Endothelial cell (in vitro differentiated cells): ENCODE data around the gene SLC25A13. TPM values are rescaled to one million over a fixed set of nuclear protein-coding genes. Genes with fewer than 3 reads are reported as not detected.

Experiments
- DNase-seq: peaks from one replicate; pipeline ENCODE4 v3.0.0; 2021; ENCODE audit warnings: low spot score
- H3K27ac Mint-ChIP-seq: one replicate; pipeline ENCODE4 v1.8.0; 2021; ENCODE audit warnings: mixed read lengths, inconsistent platforms; ENCODE audit not compliant: unreplicated experiment
- H3K27me3 Mint-ChIP-seq: one replicate; pipeline ENCODE4 v1.8.0; 2021; ENCODE audit warnings: mild to moderate bottlenecking, moderate library complexity, mixed read lengths, inconsistent platforms; ENCODE audit not compliant: unreplicated experiment
- H3K36me3 Mint-ChIP-seq: one replicate; pipeline ENCODE4 v1.8.0; 2021; ENCODE audit warnings: mild to moderate bottlenecking, low read depth, mixed read lengths, inconsistent platforms; ENCODE audit not compliant: unreplicated experiment
- H3K4me1 Mint-ChIP-seq: one replicate; pipeline ENCODE4 v1.8.0; 2021; ENCODE audit warnings: mild to moderate bottlenecking, mixed read lengths, inconsistent platforms; ENCODE audit not compliant: unreplicated experiment
- H3K4me3 Mint-ChIP-seq: one replicate; pipeline ENCODE4 v1.8.0; 2021; ENCODE audit warnings: mild to moderate bottlenecking, mixed read lengths, inconsistent platforms; ENCODE audit not compliant: unreplicated experiment
- H3K9me3 Mint-ChIP-seq: one replicate; pipeline ENCODE4 v1.8.0; 2021; ENCODE audit warnings: mixed read lengths, inconsistent platforms; ENCODE audit not compliant: unreplicated experiment
- CTCF ChIP-seq: fragments of 200-600 bp; sonication (generic); IDR thresholded peaks from one replicate; pipeline ENCODE4 v1.5.0; 2021; ENCODE audit warnings: antibody characterized with exemption; ENCODE audit not compliant: unreplicated experiment
- microRNA-seq: library from miRNA; unstranded; fragments of <30 nt; microRNA quantifications from one replicate; pipeline ENCODE4, GENCODE V29; 2020; ENCODE audit not compliant: unreplicated experiment
- total RNA-seq: library from RNA; stranded (reverse); fragmentation: NEBNext Ultra II Directional; extraction: Animal tissue kit (Norgen Biotek cat#: 25700); gene quantifications from one replicate; pipeline ENCODE4 v1.2.1, GENCODE V29; 2021; ENCODE audit not compliant: unreplicated experiment

Gene SLC25A13
- total RNA-seq, 1 donor from 2014 or later: 69.6 TPM

GRCh38 chr7:96080027-96080426 is 241.9 kb downstream of the SLC25A13 start:
- Mint-ChIP-seq H3K27ac (no peak overlapping the region), H3K4me1 (peaks cover 12% of the 10 kb centered on the region), H3K36me3 (no peaks in the 10 kb centered on the region), H3K27me3 (peaks cover 1% of the 10 kb centered on the region), H3K4me3 (no peak overlapping the region), H3K9me3 (no peaks in the 10 kb centered on the region)
- no peak for TF ChIP-seq CTCF
- no peak for DNase-seq

- DNase-seq: no peak
- Mint-ChIP-seq H3K9me3 (no peaks in the 10 kb centered on the region), H3K4me1 (peaks cover 12% of the 10 kb centered on the region), H3K27me3 (peaks cover 1% of the 10 kb centered on the region), H3K27ac (no peak overlapping the region), H3K36me3 (no peaks in the 10 kb centered on the region), H3K4me3 (peak overlapping the region; percentile 86)
- no peak for TF ChIP-seq CTCF
Measured at GRCh38 chr7:96076350-96076707, 245.6 kb downstream of the SLC25A13 start.

GRCh38 chr7:96075510-96076349 is 246.2 kb downstream of the SLC25A13 start:
- Mint-ChIP-seq H3K36me3 (no peaks in the 10 kb centered on the region), H3K27ac (no peak overlapping the region)
- peak; percentile 74 for TF ChIP-seq CTCF

GRCh38 chr7:96074871-96075270 is 247.0 kb downstream of the SLC25A13 start:
- peaks cover 12% of the 10 kb centered on the region for H3K4me1 Mint-ChIP-seq
- DNase-seq: no peak
- no peak for TF ChIP-seq CTCF
- no peak overlapping the region for H3K27ac Mint-ChIP-seq
- no peak overlapping the region for H3K4me3 Mint-ChIP-seq
- H3K36me3 Mint-ChIP-seq: no peaks in the 10 kb centered on the region
- H3K27me3 Mint-ChIP-seq: peaks cover 1% of the 10 kb centered on the region
- H3K9me3 Mint-ChIP-seq: no peaks in the 10 kb centered on the region

More at GRCh38 chr7:96075510-96076349, 246.2 kb downstream of the SLC25A13 start:
- DNase-seq: peak; percentile 55
- no peaks in the 10 kb centered on the region for H3K9me3 Mint-ChIP-seq
- peaks cover 1% of the 10 kb centered on the region for H3K27me3 Mint-ChIP-seq
- peak overlapping the region; percentile 86 for H3K4me3 Mint-ChIP-seq
- peaks cover 12% of the 10 kb centered on the region for H3K4me1 Mint-ChIP-seq

Small RNAs within 50 kb of the gene (microRNA-seq; reads per million reads assigned to microRNA genes)
- not detected for gene MIR591
